ENCODE results near the gene TRIP4. TPM values are rescaled to one million over a fixed set of nuclear protein-coding genes. Genes with fewer than 3 reads are reported as not detected.

Gene TRIP4
- total and polyA plus RNA-seq, 9 of the 15 experiments (the other 6 are each of a cell fraction or from before 2014, with no cell fraction given) = 7.6 to 23.3 (median 16.7) TPM

GRCh38 chr15:64444836-64445235 lies 57.2 kb downstream of the TRIP4 start (continued):
- no peak for TF ChIP-seq ZNF639 (CRISPR knock-in tag; conservative IDR thresholded peaks at IDR 0.05 in 1 of 2, IDR thresholded peaks at IDR 0.05 in 1 of 2)
- TF ChIP-seq ZNF644 (tag; IDR thresholded peaks at IDR 0.05; ENCODE audit: low read depth) = no peak

GRCh38 chr15:64447536-64448315 lies 60.1 kb downstream of the TRIP4 start:
- POLR2A ChIA-PET = interaction anchor here (1.1 kb wide), 1 partner anchor 21 kb away, joined by 3 read pairs; no protein-coding TSS in a partner anchor
- no peak for FAIRE-seq
- in situ Hi-C loops (cut with MboI) = no loop called here

More at GRCh38 chr15:64447536-64448315, 60.1 kb downstream of the TRIP4 start:
- H3K9me1 ChIP-seq (ENCODE audit: control insufficient read depth, insufficient read depth, low read length) = no peaks in the 10 kb centered on the region
- no TSS peak for BruUV-seq (replicated peaks)
- no peaks in the 10 kb centered on the region for H4K20me1 ChIP-seq (replicated peaks; ENCODE audit: control insufficient read depth, insufficient read depth, low read length)
- no peak overlapping the region for H3K9ac ChIP-seq (ENCODE audit: insufficient read depth in 1 of 2, low read depth in 2 of 2, low read length in 2 of 2)
- no peak overlapping the region for H3K4me3 ChIP-seq
- TF ChIP-seq DEAF1 (CRISPR knock-in tag; IDR thresholded peaks at IDR 0.05) (no peak), KDM5B (IDR thresholded peaks at IDR 0.05; ENCODE audit: insufficient replicate concordance, low read depth, low read length) (no peak), ZNF699 (CRISPR knock-in tag; IDR thresholded peaks at IDR 0.05; ENCODE audit: insufficient replicate concordance) (no peak)
- DNase-seq (ENCODE audit: extremely low read depth in 1 of 4, low spot score in 3 of 4) (no peak), ATAC-seq (no peak)
- intact Hi-C loops (cut with micrococcal nuclease) = no loop called here
- H3K27me3 ChIP-seq (ENCODE audit: control insufficient read depth in 2 of 2, insufficient read depth in 2 of 2, low read length in 2 of 2) = no peaks in the 10 kb centered on the region
- no peak overlapping the region for H3K27ac ChIP-seq (ENCODE audit: extremely low read depth, low read depth, low read length)
- CTCF ChIA-PET (ENCODE audit: low intra/inter-chr PET ratio) = no interaction called here
- 76% methylated on average over 6 of the region's 6 CpGs for WGBS (ENCODE audit: insufficient coverage, low coverage, missing lambda C conversion rate)
- no peaks in the 10 kb centered on the region for H3K9me3 ChIP-seq (replicated peaks; ENCODE audit: control insufficient read depth, insufficient read depth, low read depth, low read length)
- H3K79me2 ChIP-seq (ENCODE audit: control insufficient read depth, insufficient read depth, low read length) = no peaks in the 10 kb centered on the region
- H3K4me2 ChIP-seq (ENCODE audit: insufficient read depth, low read length) = no peak overlapping the region
- peaks cover 2% of the 10 kb centered on the region; the same call in 1 of the 3 replicates for H3K36me3 ChIP-seq (ENCODE audit: control insufficient read depth, insufficient read depth, low read length)
- H2AFZ ChIP-seq (ENCODE audit: low read depth, low read length) = no peak overlapping the region
- peaks cover 3 to 11% of the 10 kb centered on the region in 2 experiments; a peak in 2 of 5 replicates for H3K4me1 ChIP-seq (replicated peaks in 1 of 2; ENCODE audit: control insufficient read depth in 2 of 2, insufficient read depth in 2 of 2, low read length in 2 of 2)

Data from K562 (cell line).